Right atrium auricular region (tissue), 2 donors: Measurements from ENCODE around the gene CCBE1. TPM values are rescaled to one million over a fixed set of nuclear protein-coding genes. Genes with fewer than 3 reads are reported as not detected.

ENCODE experiments used
- DNase-seq: peaks from one replicate; pipeline ENCODE4 v3.0.0-alpha.2; 2019; ENCODE audit warnings: low spot score
- H3K27ac ChIP-seq, 2 donors: fragments of 200-600 bp; sonication (generic); 1 replicate in 1 of 2; 2 replicates in 1 of 2; pipeline ENCODE4 v1.5.1; 2016 to 2019
- H3K27me3 ChIP-seq, 2 donors: fragments of 200-600 bp; sonication (generic); one replicate each; pipeline versions ENCODE4 v1.5.1 to v1.6.0; 2017 to 2019
- H3K36me3 ChIP-seq: fragments of 200-600 bp; sonication (generic); one replicate; pipeline ENCODE4 v1.5.1; 2016
- H3K4me1 ChIP-seq, 2 donors: fragments of 200-600 bp; sonication (generic); one replicate each; pipeline versions ENCODE4 v1.5.1 to v1.6.0; 2017 to 2019
- H3K4me3 ChIP-seq, 2 donors: fragments of 200-600 bp; sonication (generic); 1 replicate in 1 of 2; 2 replicates in 1 of 2; pipeline ENCODE4 v1.5.1; 2017 to 2019; ENCODE audit warnings: mild to moderate bottlenecking in 1 of 2, moderate library complexity in 1 of 2
- H3K9me3 ChIP-seq, 2 donors: fragments of 200-600 bp; sonication (generic); one replicate each; pipeline ENCODE4 v1.5.1; 2019
- CTCF ChIP-seq, 2 donors: fragments of 200-600 bp; sonication (generic); IDR thresholded peaks; one replicate each; pipeline ENCODE4 v1.5.1; 2019; ENCODE audit warnings: antibody characterized with exemption in 2 of 2
- total RNA-seq, 2 donors: library from RNA; depleted of rRNA; stranded (reverse); fragments of >200 nt; gene quantifications; one replicate each; pipeline ENCODE4 v1.1.0, GENCODE V29; 2016

CCBE1 gene
- total RNA-seq, 2 donors from 2014 or later: 0.44 to 0.94 TPM

- Histone ChIP-seq H3K36me3 (no peaks in the 10 kb centered on the region), H3K4me1 (peaks cover 0 to 11% of the 10 kb centered on the region in 2 donors), H3K27ac (no peak overlapping the region), H3K4me3 (no peak overlapping the region), H3K9me3 (no peaks in the 10 kb centered on the region), H3K27me3 (no peaks in the 10 kb centered on the region)
- DNase-seq: no peak
- TF ChIP-seq CTCF (IDR thresholded peaks at IDR 0.05): no peak
Observed at GRCh38 chr18:59592624-59593023, 104.6 kb downstream of the CCBE1 start.

GRCh38 chr18:59582395-59582794 lies 114.8 kb downstream of the CCBE1 start:
- TF ChIP-seq CTCF (IDR thresholded peaks at IDR 0.05): no peak
- Histone ChIP-seq H3K36me3 (no peaks in the 10 kb centered on the region), H3K4me1 (no peaks in the 10 kb centered on the region), H3K27me3 (no peaks in the 10 kb centered on the region), H3K27ac (no peak overlapping the region), H3K9me3 (no peaks in the 10 kb centered on the region), H3K4me3 (no peak overlapping the region)
- no peak for DNase-seq

- Histone ChIP-seq H3K27me3 (no peaks in the 10 kb centered on the region), H3K36me3 (no peaks in the 10 kb centered on the region), H3K9me3 (no peaks in the 10 kb centered on the region), H3K27ac (no peak overlapping the region), H3K4me1 (no peaks in the 10 kb centered on the region), H3K4me3 (no peak overlapping the region)
- TF ChIP-seq CTCF (IDR thresholded peaks at IDR 0.05): no peak
- no peak for DNase-seq
Observed at GRCh38 chr18:59579509-59579908, 117.7 kb downstream of the CCBE1 start.

- Histone ChIP-seq H3K9me3 (no peaks in the 10 kb centered on the region), H3K4me3 (no peak overlapping the region), H3K27me3 (no peaks in the 10 kb centered on the region), H3K4me1 (no peaks in the 10 kb centered on the region), H3K27ac (no peak overlapping the region), H3K36me3 (no peaks in the 10 kb centered on the region)
- no peak for DNase-seq
- TF ChIP-seq CTCF (IDR thresholded peaks at IDR 0.05): no peak
Observed at GRCh38 chr18:59577386-59577655, 119.9 kb downstream of the CCBE1 start.

GRCh38 chr18:59576541-59577385 lies 120.5 kb downstream of the CCBE1 start:
- Histone ChIP-seq H3K27ac (no peak overlapping the region), H3K27me3 (no peaks in the 10 kb centered on the region), H3K4me3 (no peak overlapping the region), H3K9me3 (no peaks in the 10 kb centered on the region), H3K36me3 (no peaks in the 10 kb centered on the region), H3K4me1 (no peaks in the 10 kb centered on the region)
- TF ChIP-seq CTCF (IDR thresholded peaks at IDR 0.05): no peak
- no peak for DNase-seq

GRCh38 chr18:59575995-59576394 lies 121.2 kb downstream of the CCBE1 start:
- Histone ChIP-seq H3K27me3 (no peaks in the 10 kb centered on the region), H3K4me1 (no peaks in the 10 kb centered on the region)
- no peak for TF ChIP-seq CTCF (IDR thresholded peaks at IDR 0.05)

More at GRCh38 chr18:59575995-59576394, 121.2 kb downstream of the CCBE1 start:
- no peaks in the 10 kb centered on the region for H3K36me3 ChIP-seq
- no peak overlapping the region for H3K27ac ChIP-seq
- H3K4me3 ChIP-seq: no peak overlapping the region
- no peak for DNase-seq
- no peaks in the 10 kb centered on the region for H3K9me3 ChIP-seq
